Tibial nerve (tissue), 3 donors: Measurements from ENCODE around the gene FOXK1.

ENCODE experiments used
- POLR2A ChIP-seq, 2 donors: fragments of 450-650 bp; IDR thresholded peaks; one replicate each; pipeline ENCODE4 v1.6.1; 2017; ENCODE audit warnings: antibody characterized with exemption in 2 of 2, mild to moderate bottlenecking in 2 of 2, moderate library complexity in 2 of 2
- TF ChIP-seq, protein P1 (sequence below), 5 experiments: fragments of 200-600 bp in 3 of 5; fragments of 450-650 bp in 2 of 5; sonication (generic) in 3 of 5; IDR thresholded peaks; one replicate each; pipeline ENCODE4 v1.5.1; 2016 to 2019; ENCODE audit warnings: antibody characterized with exemption in 5 of 5, mild to moderate bottlenecking in 3 of 5, moderate library complexity in 2 of 5

DNA sequence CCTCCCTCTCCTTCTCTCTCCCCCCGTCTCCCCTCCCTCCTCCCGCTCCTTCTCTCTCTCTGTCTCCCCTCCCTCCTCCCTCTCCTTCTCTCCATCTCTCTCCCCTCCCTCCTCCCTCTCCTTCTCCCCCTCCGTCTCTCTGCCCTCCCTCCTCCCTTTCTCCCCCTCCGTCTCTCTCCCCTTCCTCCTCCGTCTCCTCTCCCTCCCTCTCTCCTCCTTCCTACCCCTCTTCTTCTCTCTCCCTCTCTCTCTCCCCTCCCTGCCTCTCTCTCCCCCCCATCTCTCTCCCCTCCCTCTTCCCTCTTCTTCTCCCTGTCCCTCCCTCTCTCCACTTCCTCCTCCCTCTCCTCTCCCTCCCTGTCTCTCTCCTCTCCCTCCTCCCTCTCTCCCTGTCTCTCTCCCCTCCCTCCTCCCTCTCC, 125.5 kb downstream of the FOXK1 start:
- TF ChIP-seq, protein P1, sequence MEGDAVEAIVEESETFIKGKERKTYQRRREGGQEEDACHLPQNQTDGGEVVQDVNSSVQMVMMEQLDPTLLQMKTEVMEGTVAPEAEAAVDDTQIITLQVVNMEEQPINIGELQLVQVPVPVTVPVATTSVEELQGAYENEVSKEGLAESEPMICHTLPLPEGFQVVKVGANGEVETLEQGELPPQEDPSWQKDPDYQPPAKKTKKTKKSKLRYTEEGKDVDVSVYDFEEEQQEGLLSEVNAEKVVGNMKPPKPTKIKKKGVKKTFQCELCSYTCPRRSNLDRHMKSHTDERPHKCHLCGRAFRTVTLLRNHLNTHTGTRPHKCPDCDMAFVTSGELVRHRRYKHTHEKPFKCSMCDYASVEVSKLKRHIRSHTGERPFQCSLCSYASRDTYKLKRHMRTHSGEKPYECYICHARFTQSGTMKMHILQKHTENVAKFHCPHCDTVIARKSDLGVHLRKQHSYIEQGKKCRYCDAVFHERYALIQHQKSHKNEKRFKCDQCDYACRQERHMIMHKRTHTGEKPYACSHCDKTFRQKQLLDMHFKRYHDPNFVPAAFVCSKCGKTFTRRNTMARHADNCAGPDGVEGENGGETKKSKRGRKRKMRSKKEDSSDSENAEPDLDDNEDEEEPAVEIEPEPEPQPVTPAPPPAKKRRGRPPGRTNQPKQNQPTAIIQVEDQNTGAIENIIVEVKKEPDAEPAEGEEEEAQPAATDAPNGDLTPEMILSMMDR (IDR thresholded peaks at IDR 0.05), result no peak
- TF ChIP-seq POLR2A (IDR thresholded peaks at IDR 0.05), result no peak
